GM20000 (cell line): Measurements from ENCODE around the gene KLRF2.

Experiments used
- DNase-seq: peaks from one replicate; pipeline ENCODE4 v3.0.0; 2012; ENCODE audit warnings: low spot score
- CTCF ChIP-seq: IDR thresholded peaks from 2 replicates; pipeline ENCODE4 v1.5.1; 2012; ENCODE audit warnings: mild to moderate bottlenecking, control low read depth; ENCODE audit errors: extremely low read depth, missing control alignments

The KLRF2 gene

GRCh38 chr12:9883175-9883574, 1.9 kb downstream of the KLRF2 start:
- TF ChIP-seq CTCF, result no peak
- no peak for DNase-seq

- no peak for DNase-seq
- no peak for TF ChIP-seq CTCF
Observed at GRCh38 chr12:9888665-9889273, 7.5 kb downstream of the KLRF2 start.

- DNase-seq, result no peak
- TF ChIP-seq CTCF, result no peak
Observed at GRCh38 chr12:9895215-9895971, 14.1 kb downstream of the KLRF2 start.

GRCh38 chr12:9897535-9897934, 16.2 kb downstream of the KLRF2 start:
- DNase-seq, result no peak
- no peak for TF ChIP-seq CTCF

- no peak for TF ChIP-seq CTCF
- DNase-seq, result no peak
Observed at GRCh38 chr12:9899209-9899608, 17.9 kb downstream of the KLRF2 start.

- no peak for TF ChIP-seq CTCF
Observed at GRCh38 chr12:9900930-9901329, 19.6 kb downstream of the KLRF2 start.

GRCh38 chr12:9902539-9903228, 21.4 kb downstream of the KLRF2 start:
- TF ChIP-seq CTCF, result no peak
- no peak for DNase-seq

More at GRCh38 chr12:9900930-9901329, 19.6 kb downstream of the KLRF2 start:
- no peak for DNase-seq
